NCI-H2227 (cell line): ENCODE results near the gene GRIP2.

Experiments used
- DNase-seq: peaks from one replicate; lab custom pipeline; 2025; ENCODE audit not compliant: unreplicated experiment; lab: John Stamatoyannopoulos, UW

Gene GRIP2

DNA sequence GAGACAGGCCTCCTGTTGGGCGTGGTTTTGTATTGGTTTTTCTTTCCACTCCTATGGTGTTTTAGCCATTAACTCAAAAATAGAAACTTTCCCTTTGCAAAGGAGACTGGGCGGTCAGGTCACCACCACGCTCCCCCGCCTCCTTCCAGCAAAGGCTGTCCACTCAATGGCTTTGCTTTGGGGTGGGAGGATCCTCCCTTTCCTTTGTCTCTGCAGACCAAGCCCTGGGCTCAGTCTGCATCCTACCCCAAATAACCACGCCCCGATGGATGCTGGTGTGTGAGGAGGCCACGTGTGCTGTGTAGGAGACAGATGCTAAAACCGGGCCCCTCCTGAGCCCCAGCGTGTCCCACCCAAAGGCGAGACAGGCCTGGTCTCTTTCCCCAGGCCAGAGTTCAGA is 68.5 kb downstream of the GRIP2 start:
- DNase-seq = no peak

- no peak for DNase-seq
Observed at GRCh38 chr3:14471016-14471415, 69.1 kb downstream of the GRIP2 start.

- DNase-seq = no peak
Observed at GRCh38 chr3:14470461-14470860, 69.7 kb downstream of the GRIP2 start.

DNA sequence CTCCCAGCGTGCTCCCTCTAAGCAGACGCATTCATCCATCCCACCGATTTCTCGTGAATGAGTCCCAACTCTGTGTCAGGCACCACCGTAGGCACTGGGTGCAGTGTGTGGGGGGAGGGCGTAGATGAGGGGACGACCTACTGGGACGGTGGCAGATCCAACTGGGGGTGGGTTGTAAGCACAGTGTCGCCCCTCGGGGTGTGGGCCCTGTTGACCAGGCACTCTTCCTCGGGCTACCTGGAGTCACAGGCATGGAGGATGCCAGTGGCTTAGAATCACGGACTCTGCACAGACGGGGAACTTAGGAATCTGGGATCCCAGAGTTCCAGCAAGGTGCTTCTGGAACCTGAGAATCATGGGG is 71.5 kb downstream of the GRIP2 start:
- DNase-seq = no peak

GRCh38 chr3:14467814-14468620 is 72.1 kb downstream of the GRIP2 start:
- peak; percentile 52 for DNase-seq

- DNase-seq = no peak
Observed at GRCh38 chr3:14466179-14466903, 73.8 kb downstream of the GRIP2 start.

DNA sequence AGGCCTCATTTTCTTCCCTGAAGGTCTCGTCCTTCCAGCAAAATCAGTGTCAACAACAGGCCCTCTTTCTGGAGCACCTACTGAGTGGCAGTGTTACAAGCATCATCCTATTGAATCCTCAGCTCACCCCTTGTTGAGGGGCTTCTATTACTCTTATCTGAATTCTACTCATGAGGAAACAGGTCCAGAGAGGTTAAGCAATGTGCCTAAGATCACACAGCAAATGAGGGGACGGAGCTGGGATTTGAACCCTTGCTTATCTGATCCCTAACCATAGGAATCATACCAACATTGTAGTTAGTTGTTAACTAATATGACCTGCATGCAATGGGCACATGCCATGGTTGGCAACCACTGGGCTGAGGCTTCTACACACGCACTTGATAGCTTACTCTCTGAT is 74.7 kb downstream of the GRIP2 start:
- DNase-seq = no peak

DNA sequence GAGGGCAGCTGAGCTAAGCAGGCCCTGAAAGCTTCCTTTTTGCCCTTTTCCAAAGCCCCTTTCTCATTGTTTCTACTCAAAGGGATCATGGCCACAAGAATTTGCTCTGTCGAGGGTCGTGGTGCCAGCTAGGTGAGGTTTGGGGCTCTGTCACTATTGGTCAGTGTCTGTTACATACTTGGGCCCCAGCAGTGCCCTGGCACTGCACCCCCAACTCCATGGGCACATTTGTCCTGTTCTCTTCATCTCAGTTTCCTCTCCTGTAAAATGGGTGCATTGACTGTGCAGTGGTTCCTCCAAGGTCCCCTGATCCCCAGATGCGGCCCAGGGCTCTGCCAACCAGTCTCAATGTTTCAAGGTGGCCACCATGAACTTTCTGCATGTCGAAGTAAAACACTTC is 75.6 kb downstream of the GRIP2 start:
- no peak for DNase-seq

- DNase-seq = no peak
Observed at GRCh38 chr3:14464141-14464465, 76.0 kb downstream of the GRIP2 start.

- DNase-seq = no peak
Observed at GRCh38 chr3:14463330-14464140, 76.6 kb downstream of the GRIP2 start.

DNA sequence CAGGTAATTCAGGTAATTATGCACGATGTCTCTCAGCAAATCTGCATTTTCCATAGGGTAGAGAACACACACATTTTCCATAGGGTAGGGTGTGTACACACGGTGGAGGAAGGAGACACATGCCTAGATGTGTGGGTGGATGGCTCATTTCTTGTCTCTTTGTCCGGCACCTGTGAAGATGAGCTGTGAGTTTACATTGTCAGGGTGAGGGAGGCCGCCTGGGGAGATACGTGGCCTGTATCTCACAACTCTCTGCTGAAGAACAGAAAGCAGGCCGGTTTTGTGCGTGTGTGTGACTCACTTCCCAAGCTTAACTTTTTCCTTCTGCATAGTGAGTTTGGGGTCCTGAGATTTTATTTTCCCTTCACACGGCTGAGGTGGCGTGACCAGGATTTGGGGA is 77.4 kb downstream of the GRIP2 start:
- no peak for DNase-seq

DNA sequence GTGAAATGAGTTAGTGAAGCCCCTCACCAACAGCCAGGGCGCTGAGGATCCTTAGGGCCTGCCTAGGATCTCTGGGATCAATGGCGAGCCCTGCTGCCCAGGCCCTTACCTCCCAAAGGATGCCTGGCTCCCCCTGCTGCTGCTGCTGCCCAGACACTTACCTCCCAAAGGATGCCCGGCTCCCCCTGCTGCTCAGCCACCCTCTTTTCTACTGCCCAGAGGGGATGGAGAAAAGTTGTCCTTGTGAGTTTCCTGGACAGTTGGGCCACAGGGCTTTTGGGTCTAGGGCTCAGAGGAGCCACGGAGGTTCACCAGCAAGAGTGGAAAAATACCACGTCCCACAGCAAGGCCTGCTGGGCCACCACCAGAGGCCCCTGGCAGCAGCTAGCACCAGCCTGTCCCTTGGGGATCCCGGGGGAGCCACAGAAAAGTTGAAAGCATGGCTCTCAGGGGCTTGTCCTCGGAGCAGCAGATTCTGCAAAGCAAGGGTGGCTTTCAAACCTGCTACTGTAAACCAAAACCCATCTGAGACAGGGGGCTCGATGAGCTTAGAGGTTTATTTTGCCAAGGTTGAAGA is 78.3 kb downstream of the GRIP2 start:
- peak; percentile 12 for DNase-seq

- DNase-seq = no peak
Observed at GRCh38 chr3:14461006-14461747, 79.0 kb downstream of the GRIP2 start.

- DNase-seq = no peak
Observed at GRCh38 chr3:14460342-14461005, 79.7 kb downstream of the GRIP2 start.

DNA sequence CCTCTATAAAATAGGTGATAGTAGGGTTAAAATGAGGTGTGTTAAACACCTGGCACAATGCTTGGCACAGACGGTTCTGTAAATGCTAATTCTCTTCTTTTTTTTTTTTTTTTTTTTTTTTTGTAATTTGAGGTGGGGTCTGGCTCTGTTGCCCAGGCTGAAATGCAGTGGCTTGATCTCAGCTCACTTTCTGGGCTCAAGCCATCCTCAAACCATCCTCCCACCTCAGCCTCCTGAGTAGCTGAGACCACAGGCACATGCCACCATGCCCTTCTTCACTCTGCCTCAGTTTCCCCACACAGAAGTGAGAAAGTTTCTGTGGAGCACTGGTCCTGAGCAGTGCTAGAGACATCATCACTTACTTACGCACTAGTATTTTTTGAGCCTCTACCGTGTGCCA is 80.4 kb downstream of the GRIP2 start:
- no peak for DNase-seq

GRCh38 chr3:14459384-14459783 is 80.8 kb downstream of the GRIP2 start:
- no peak for DNase-seq

- DNase-seq = no peak
Observed at GRCh38 chr3:14458434-14459275, 81.5 kb downstream of the GRIP2 start.

DNA sequence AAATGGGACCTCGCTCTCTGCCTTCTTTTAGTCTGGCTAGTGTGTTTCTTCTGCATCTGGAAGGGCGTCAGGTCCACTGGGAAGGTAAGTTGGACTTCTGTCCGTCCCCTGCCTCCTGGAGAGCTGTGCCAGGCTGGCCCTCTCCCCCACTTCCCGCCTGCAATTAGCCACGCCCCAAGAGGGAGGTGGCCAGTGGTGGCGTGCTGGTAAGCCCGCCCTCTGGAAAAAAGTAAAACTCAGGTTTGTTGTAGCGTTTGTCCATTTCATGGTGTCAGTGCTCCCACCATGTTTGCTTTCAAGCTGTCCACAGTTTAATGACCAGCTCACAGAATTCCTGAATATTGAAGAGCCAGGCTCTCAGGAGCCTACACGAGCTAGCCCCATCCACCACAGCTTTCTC is 82.1 kb downstream of the GRIP2 start:
- no peak for DNase-seq

GRCh38 chr3:14457481-14457880 is 82.7 kb downstream of the GRIP2 start:
- DNase-seq = no peak
